ENCODE measurements around the gene TACC3. TPM values are rescaled to one million over a fixed set of nuclear protein-coding genes. Genes with fewer than 3 reads are reported as not detected.

TACC3 gene
- total RNA-seq, 4 donors from 2014 or later, result 4.6 to 15.6 (median 7.3) TPM

- H3K4me1 ChIP-seq, result no peaks in the 10 kb centered on the region
- no peaks in the 10 kb centered on the region for H3K9me3 ChIP-seq
- no peak for TF ChIP-seq CTCF (IDR thresholded peaks at IDR 0.05)
- no peak for TF ChIP-seq POLR2A (IDR thresholded peaks at IDR 0.05)
- intact Hi-C loops (cut with DNase I; ENCODE audit: low total_unique reads), result no loop called here
- H3K36me3 ChIP-seq, result no peaks in the 10 kb centered on the region
- H3K27ac ChIP-seq, result no peak overlapping the region
- H3K27me3 ChIP-seq, result no peaks in the 10 kb centered on the region
- H3K4me3 ChIP-seq, result no peak overlapping the region
- DNase-seq, result no peak
Observed at GRCh38 chr4:1779588-1780382, 58.5 kb downstream of the TACC3 start.

- H3K4me3 ChIP-seq, result no peak overlapping the region
- no peaks in the 10 kb centered on the region for H3K36me3 ChIP-seq
- no peaks in the 10 kb centered on the region for H3K4me1 ChIP-seq
- H3K27me3 ChIP-seq, result no peaks in the 10 kb centered on the region
- H3K9me3 ChIP-seq, result no peaks in the 10 kb centered on the region
- DNase-seq, result no peak
- TF ChIP-seq POLR2A (IDR thresholded peaks at IDR 0.05), result no peak
- no peak for TF ChIP-seq CTCF (IDR thresholded peaks at IDR 0.05)
- intact Hi-C loops (cut with DNase I; ENCODE audit: low total_unique reads), result no loop called here
- H3K27ac ChIP-seq, result no peak overlapping the region
Observed at GRCh38 chr4:1780435-1780834, 59.1 kb downstream of the TACC3 start.

GRCh38 chr4:1783015-1783414, 61.7 kb downstream of the TACC3 start:
- DNase-seq, result no peak
- no peaks in the 10 kb centered on the region for H3K4me1 ChIP-seq
- no peaks in the 10 kb centered on the region for H3K36me3 ChIP-seq
- H3K27me3 ChIP-seq, result no peaks in the 10 kb centered on the region
- intact Hi-C loops (cut with DNase I; ENCODE audit: low total_unique reads), result no loop called here
- no peak overlapping the region for H3K27ac ChIP-seq
- no peaks in the 10 kb centered on the region for H3K9me3 ChIP-seq
- TF ChIP-seq POLR2A (IDR thresholded peaks at IDR 0.05), result no peak
- no peak for TF ChIP-seq CTCF (IDR thresholded peaks at IDR 0.05)
- no peak overlapping the region for H3K4me3 ChIP-seq

- Histone ChIP-seq H3K36me3 (no peaks in the 10 kb centered on the region), H3K4me3 (no peak overlapping the region), H3K9me3 (no peaks in the 10 kb centered on the region), H3K27ac (no peak overlapping the region), H3K4me1 (no peaks in the 10 kb centered on the region), H3K27me3 (no peaks in the 10 kb centered on the region)
- no peak for DNase-seq
- intact Hi-C loops (cut with DNase I; ENCODE audit: low total_unique reads), result no loop called here
- TF ChIP-seq POLR2A (IDR thresholded peaks at IDR 0.05), result no peak
Observed at GRCh38 chr4:1783970-1784369, 62.6 kb downstream of the TACC3 start.

GRCh38 chr4:1784395-1784788, 63.1 kb downstream of the TACC3 start:
- no peak for DNase-seq
- intact Hi-C loops (cut with DNase I; ENCODE audit: low total_unique reads), result no loop called here
- no peak overlapping the region for H3K27ac ChIP-seq
- H3K27me3 ChIP-seq, result no peaks in the 10 kb centered on the region
- TF ChIP-seq POLR2A (IDR thresholded peaks at IDR 0.05), result no peak
- no peak for TF ChIP-seq CTCF (IDR thresholded peaks at IDR 0.05)
- no peaks in the 10 kb centered on the region for H3K9me3 ChIP-seq
- H3K36me3 ChIP-seq, result no peaks in the 10 kb centered on the region
- H3K4me3 ChIP-seq, result no peak overlapping the region
- H3K4me1 ChIP-seq, result no peaks in the 10 kb centered on the region

Data from uterus (tissue), 4 donors.